Right ventricle myocardium inferior (tissue), 1 donor: Measurements from ENCODE around the gene GPN1. TPM values are rescaled to one million over a fixed set of nuclear protein-coding genes. Genes with fewer than 3 reads are reported as not detected.
"Not testable (repeated sequence)": the region's sequence is repeated elsewhere in the genome, so short reads cannot be mapped to it uniquely, and the experiment has no call there.

Experiments used
- ATAC-seq: fragments of 200-7000 bp; cut with Tn5 transposase; one replicate; pipeline ENCODE4 v1.9.1; 2020; ENCODE audit warnings: mild to moderate bottlenecking, moderate library complexity
- DNase-seq: peaks from one replicate; pipeline ENCODE4 v3.0.0; 2021; ENCODE audit errors: missing footprints
- intact Hi-C: fragments of 100-400 bp; cut with DNase I; formaldehyde crosslinking; loops from one replicate; pipeline ENCODE4 v1.11.0; 2022
- long read RNA-seq: library from polyadenylated mRNA; unstranded; transcript quantifications from one replicate; pipeline ENCODE4 v2.0.0, GENCODE V29; 2021
- total RNA-seq: library from RNA; stranded (reverse); fragmentation: NEBNext Ultra II Directional; extraction: Animal tissue kit (Norgen Biotek cat#: 25700); gene quantifications from one replicate; pipeline ENCODE4 v1.2.1, GENCODE V29; 2021
- donor health status: DM: no; HTN: yes; CAD: no; lungs with severe emphysema.

GPN1 gene
- 18.9 TPM for total RNA-seq
- long read RNA-seq, transcript GPN1-212 (14 exons, 1,832 nt): major isoform, 19 of 25 reads
- long read RNA-seq, partial matches to known transcripts: 0 of 25 reads
- long read RNA-seq, other reads (novel, unspliced or antisense): 6 of 25 reads

DNA sequence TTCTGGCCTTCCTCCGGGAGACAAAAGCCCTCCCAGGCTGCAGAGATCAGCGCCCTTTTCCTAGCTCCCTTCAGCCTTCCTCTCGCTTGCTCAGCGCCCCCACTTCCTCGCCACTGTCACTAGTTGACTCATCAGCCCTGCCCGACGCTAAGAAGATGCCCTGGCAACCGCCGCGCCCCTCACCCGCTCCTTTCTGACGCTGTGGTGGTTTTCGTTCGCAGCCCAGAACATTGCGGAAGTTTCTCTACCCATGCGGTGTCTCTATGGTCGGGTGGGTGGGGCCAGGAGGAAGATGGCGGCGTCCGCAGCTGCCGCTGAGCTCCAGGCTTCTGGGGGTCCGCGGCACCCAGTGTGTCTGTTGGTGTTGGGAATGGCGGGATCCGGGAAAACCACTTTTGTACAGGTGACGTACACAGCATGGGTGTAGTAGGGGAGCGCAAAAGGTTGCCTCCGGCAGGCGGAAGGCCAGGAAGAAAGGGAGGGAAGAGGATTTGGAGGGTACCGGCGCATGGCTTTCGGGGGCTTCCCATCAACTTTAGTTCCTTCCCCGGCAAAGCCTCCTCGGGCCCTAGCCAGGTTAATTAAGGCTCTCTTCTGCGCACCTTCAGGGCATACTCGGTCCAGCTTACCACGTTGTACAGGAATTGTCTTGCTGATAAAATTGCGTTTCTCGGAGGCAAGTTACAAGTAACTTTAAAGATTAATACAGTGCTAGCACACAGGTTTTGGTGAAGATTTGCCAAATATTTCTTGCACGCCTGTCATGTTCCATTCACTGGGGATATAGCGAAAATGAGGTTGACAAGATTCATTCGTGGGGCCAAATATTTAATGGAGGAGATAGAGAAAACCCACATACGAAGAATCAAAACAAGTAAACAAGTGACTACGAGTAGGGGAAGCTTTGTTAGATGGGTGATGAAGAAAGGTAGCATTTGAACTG lies at the start of gene GPN1, which contains the start of gene CCDC121:
Gene GPN1, plus strand, starts transcription at position 284 of the 943 bp plus-strand sequence. Its CDS starts 9 bp downstream, at position 293.
Gene CCDC121, minus strand, starts transcription at position 246 of the 943 bp plus-strand sequence. CDS start 1,213 bp downstream, outside the sequence.
- intact Hi-C loops: no loop called here
- ATAC-seq (peak; percentile 97), DNase-seq (peak; percentile 93)

- intact Hi-C loops: loop anchor here (5.0 kb wide), 1 partner anchor 89 kb away; no protein-coding TSS in a partner anchor
- DNase-seq (no peak), ATAC-seq (no peak)
Measured at GRCh38 chr2:27581417-27582128, 47.3 kb upstream of the GPN1 start.

- DNase-seq: no peak
- no peak for ATAC-seq
- intact Hi-C loops: loop anchor here (5.0 kb wide), 1 partner anchor 90 kb away; no protein-coding TSS in a partner anchor
Measured at GRCh38 chr2:27582129-27582694, 46.6 kb upstream of the GPN1 start.

- DNase-seq (peak; percentile 95), ATAC-seq (peak; percentile 97)
- intact Hi-C loops: loop anchor here (5.0 kb wide), 1 partner anchor 91 kb away; no protein-coding TSS in a partner anchor
Measured at GRCh38 chr2:27582695-27583389, 46.0 kb upstream of the GPN1 start, which contains the start of gene ZNF512. Gene ZNF512, plus strand, starts transcription at chr2:27583042. Its CDS starts 71 bp downstream, at chr2:27583113.

- intact Hi-C loops: loop anchor here (5.0 kb wide), 1 partner anchor 91 kb away; no protein-coding TSS in a partner anchor
- no peak for ATAC-seq
Measured at GRCh38 chr2:27583390-27583915, 45.4 kb upstream of the GPN1 start.

GRCh38 chr2:27584597-27584996 lies 44.3 kb upstream of the GPN1 start:
- DNase-seq: no peak
- intact Hi-C loops: loop anchor here (5.0 kb wide), 1 partner anchor 92 kb away; no protein-coding TSS in a partner anchor
- ATAC-seq: no peak

More at GRCh38 chr2:27583390-27583915, 45.4 kb upstream of the GPN1 start:
- no peak for DNase-seq

GRCh38 chr2:27587025-27587424 lies 41.8 kb upstream of the GPN1 start:
- intact Hi-C loops: no loop called here
- no peak for DNase-seq
- ATAC-seq: no peak

DNA sequence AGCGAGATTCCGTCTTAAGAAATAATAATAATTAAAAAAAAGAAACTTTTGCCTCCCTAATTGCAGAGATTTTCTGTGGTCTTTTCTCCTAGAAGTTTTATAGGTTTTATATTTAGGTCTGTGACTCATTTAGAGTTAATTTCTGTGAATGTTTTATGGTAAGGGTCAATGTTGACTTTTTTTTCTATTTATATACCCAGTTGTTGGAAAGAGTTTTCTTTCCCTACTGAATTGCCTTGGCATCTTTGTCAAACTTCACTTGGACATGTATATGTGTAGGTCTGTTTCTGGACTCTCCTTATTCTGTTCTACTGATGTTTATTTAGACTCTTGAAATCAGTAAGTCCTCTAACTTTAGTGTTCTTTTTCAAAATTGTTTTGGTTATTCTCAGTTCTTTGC lies 40.5 kb upstream of the GPN1 start:
- intact Hi-C loops: no loop called here
- DNase-seq: no peak
- no peak for ATAC-seq

GRCh38 chr2:27591745-27592144 lies 37.1 kb upstream of the GPN1 start:
- DNase-seq (no peak), ATAC-seq (no peak)
- intact Hi-C loops: no loop called here

- intact Hi-C loops: no loop called here
- ATAC-seq (no peak), DNase-seq (no peak)
Measured at GRCh38 chr2:27593240-27593639, 35.6 kb upstream of the GPN1 start.

DNA sequence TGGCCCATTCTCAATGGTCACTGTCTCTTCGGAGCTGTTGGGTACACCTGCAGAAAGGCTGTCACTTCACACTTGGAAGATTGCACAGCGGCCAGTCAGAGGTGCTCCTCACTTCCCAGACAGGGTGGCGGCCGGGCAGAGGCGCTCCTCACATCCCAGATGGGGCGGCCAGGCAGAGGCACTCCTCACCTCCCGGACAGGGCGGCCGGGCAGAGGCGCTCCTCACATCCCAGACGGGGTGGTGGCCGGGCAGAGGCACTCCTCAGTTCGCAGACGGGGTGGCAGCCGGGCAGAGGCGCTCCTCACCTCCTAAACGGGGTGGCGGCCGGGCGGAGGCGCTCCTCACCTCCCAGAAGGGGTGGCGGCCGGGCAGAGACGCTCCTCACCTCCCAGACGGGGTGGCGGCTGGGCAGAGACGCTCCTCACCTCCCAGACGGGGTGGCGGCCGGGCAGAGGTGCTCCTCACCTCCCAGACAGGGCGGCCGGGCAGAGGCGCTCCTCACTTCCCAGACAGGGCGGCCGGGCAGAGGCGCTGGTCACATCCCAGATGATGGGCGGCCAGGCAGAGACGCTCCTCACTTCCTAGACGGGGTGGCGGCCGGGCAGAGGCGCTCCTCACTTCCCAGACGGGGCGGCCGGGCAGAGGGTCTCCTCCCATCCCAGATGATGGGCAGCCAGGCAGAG lies 34.7 kb upstream of the GPN1 start:
- intact Hi-C loops: not testable (repeated sequence)

DNA sequence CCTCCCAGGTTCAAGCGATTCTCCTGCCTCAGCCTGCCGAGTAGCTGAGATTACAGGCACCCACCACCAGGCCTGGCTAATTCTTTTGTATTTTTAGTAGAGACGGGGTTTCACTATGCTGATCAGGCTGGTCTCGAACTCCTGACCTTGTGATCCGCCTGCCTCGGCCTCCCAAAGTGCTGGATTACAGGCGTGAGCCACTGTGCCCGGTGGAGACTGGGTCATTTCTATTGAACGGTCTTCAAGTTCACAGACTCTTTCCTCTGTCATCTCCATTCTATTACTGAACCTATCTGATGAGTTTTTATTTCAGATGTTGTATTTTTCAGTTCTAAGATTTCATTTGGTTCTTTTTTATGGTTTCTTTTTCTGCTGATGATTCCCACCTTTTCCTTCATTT lies 33.4 kb upstream of the GPN1 start:
- DNase-seq, intact Hi-C loops, ATAC-seq: not testable (repeated sequence)

More for the DNA sequence above, 34.7 kb upstream of the GPN1 start:
- DNase-seq, ATAC-seq: not testable (repeated sequence)

DNA sequence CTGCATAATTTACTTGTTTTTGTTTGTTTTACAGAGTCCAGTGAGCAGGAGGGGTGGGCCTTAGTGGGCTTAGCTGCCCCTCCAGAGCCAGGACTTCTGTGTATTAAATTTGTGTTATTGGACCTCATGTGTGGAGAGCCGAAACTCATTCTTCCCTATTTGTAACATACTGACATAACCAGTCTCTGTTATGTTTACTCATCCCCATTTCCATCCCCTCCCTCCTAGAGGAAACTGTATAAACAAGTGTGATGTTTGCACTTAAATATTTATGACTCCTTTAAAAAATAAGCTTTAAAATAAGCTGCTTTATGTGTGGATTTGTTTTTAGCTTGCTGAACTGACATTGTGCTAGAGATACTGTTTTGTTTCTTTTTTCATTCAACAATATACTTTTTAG lies 32.2 kb upstream of the GPN1 start:
- intact Hi-C loops: no loop called here
- DNase-seq (no peak), ATAC-seq (no peak)

- intact Hi-C loops: no loop called here
- DNase-seq (no peak), ATAC-seq (no peak)
Measured at GRCh38 chr2:27606611-27607010, 22.2 kb upstream of the GPN1 start.

DNA sequence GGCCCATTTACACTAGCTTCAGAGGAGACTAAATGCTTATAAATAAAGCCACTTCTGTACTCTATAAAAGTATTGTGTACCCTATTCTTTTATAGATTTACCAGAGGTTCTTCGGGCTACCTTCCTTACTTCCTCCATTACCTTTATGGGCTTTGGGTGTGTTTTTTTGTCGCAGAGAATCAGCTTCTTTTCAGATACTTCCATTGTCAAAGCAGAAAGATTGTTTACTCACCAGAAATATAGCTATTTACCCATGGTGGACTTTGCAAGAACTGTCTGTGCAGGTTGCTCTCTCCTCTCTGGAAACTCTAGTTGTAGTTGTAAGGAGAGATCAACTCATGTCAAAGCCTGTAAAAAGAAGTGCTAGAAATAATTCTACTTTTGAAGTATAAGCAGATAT lies 14.9 kb upstream of the GPN1 start:
- DNase-seq (no peak), ATAC-seq (no peak)
- intact Hi-C loops: no loop called here

- ATAC-seq (no peak), DNase-seq (no peak)
- intact Hi-C loops: no loop called here
Measured at GRCh38 chr2:27615316-27615715, 13.5 kb upstream of the GPN1 start.

DNA sequence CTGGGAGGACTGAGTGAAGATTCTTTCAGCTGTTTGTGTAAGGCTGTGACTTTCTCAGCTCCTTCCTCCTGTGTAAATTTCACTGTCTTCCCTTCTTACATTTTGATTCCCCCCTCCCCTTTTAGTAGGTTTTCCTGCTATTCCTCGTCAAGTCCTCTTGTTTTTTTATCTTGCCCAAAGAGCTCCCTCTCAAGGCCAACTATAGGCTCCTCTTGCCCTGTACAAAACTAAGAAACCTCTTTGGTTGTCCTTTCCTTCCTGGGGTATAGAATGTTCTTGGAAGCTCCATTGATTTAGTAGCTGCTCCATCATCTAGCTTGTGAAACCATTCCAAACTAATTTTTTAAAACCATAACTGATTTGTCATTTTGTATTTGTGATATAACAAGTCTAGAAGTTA lies 7.3 kb upstream of the GPN1 start:
- DNase-seq (no peak), ATAC-seq (no peak)
- intact Hi-C loops: no loop called here
